K562 (cell line): ENCODE measurements around the gene PPWD1. TPM values are rescaled to one million over a fixed set of nuclear protein-coding genes. Genes with fewer than 3 reads are reported as not detected.

Experiments
- ARNT ChIP-seq, 2 experiments: fragments of 450-650 bp; IDR thresholded peaks; 2 replicates each; pipeline ENCODE4 v1.6.1; 2016; ENCODE audit warnings: mild to moderate bottlenecking in 1 of 2
- STAT5A ChIP-seq: IDR thresholded peaks from 2 replicates; pipeline ENCODE4 v1.6.1; 2012; ENCODE audit warnings: low read length, inconsistent platforms, borderline replicate concordance
- ZBTB17 ChIP-seq: fragments of 450-650 bp; formaldehyde crosslinking; IDR thresholded peaks from 2 replicates; pipeline ENCODE4 v1.4.0; 2020; ENCODE audit warnings: mild to moderate bottlenecking
- polyA plus RNA-seq, 8 experiments: library from polyadenylated mRNA; depleted of rRNA in 4 of 8; stranded (reverse) in 5 of 8; unstranded in 3 of 8; fragments of >200 nt; fragmentation: Nextera tagmentation in 2 of 8; fragmentation: Illumina TruSeq in 1 of 8; extraction: Ambion mirVana in 2 of 8; extraction: Trizol in 1 of 8; gene quantifications; 2 replicates each; pipeline versions ENCODE4 v1.2.1 to v1.2.3, GENCODE V29; 2011 to 2014; ENCODE audit warnings: inconsistent platforms in 1 of 8, missing spikeins in 1 of 8
- total RNA-seq, 7 experiments: library from RNA; depleted of rRNA in 6 of 7; stranded (reverse); fragments of >200 nt in 6 of 7; fragmentation: Illumina TruSeq in 2 of 7; extraction: Trizol in 2 of 7; gene quantifications; 2 replicates each; pipeline versions ENCODE4 v1.2.1 to v1.2.3, GENCODE V29; 2011 to 2021; ENCODE audit warnings: low replicate concordance in 1 of 7
- TF ChIP-seq, protein P1 (sequence below): sonication (generic); formaldehyde crosslinking; IDR thresholded peaks from 2 replicates; pipeline ENCODE4 v1.8.1; 2023; ENCODE audit warnings: missing genetic modification reagents, mild to moderate bottlenecking, borderline replicate concordance
- TF ChIP-seq, protein P2 (sequence below): sonication (generic); formaldehyde crosslinking; IDR thresholded peaks from 2 replicates; pipeline ENCODE4 v1.8.0; 2022; ENCODE audit warnings: missing genetic modification reagents, mild to moderate bottlenecking, moderate library complexity, borderline replicate concordance
- TF ChIP-seq, protein P3 (sequence below): fragments of 250-450 bp; sonication (Bioruptor Pico); IDR thresholded peaks from 2 replicates; pipeline ENCODE4 v1.8.0; 2021; ENCODE audit warnings: mild to moderate bottlenecking, moderate library complexity

Gene PPWD1
- total and polyA plus RNA-seq, 9 of the 15 experiments (the other 6 are each of a cell fraction or from before 2014, with no cell fraction given), result 24.1 to 89.2 (median 51.4) TPM

GRCh38 chr5:65611524-65611923 lies 48.4 kb downstream of the PPWD1 start (continued):
- TF ChIP-seq, protein P1, sequence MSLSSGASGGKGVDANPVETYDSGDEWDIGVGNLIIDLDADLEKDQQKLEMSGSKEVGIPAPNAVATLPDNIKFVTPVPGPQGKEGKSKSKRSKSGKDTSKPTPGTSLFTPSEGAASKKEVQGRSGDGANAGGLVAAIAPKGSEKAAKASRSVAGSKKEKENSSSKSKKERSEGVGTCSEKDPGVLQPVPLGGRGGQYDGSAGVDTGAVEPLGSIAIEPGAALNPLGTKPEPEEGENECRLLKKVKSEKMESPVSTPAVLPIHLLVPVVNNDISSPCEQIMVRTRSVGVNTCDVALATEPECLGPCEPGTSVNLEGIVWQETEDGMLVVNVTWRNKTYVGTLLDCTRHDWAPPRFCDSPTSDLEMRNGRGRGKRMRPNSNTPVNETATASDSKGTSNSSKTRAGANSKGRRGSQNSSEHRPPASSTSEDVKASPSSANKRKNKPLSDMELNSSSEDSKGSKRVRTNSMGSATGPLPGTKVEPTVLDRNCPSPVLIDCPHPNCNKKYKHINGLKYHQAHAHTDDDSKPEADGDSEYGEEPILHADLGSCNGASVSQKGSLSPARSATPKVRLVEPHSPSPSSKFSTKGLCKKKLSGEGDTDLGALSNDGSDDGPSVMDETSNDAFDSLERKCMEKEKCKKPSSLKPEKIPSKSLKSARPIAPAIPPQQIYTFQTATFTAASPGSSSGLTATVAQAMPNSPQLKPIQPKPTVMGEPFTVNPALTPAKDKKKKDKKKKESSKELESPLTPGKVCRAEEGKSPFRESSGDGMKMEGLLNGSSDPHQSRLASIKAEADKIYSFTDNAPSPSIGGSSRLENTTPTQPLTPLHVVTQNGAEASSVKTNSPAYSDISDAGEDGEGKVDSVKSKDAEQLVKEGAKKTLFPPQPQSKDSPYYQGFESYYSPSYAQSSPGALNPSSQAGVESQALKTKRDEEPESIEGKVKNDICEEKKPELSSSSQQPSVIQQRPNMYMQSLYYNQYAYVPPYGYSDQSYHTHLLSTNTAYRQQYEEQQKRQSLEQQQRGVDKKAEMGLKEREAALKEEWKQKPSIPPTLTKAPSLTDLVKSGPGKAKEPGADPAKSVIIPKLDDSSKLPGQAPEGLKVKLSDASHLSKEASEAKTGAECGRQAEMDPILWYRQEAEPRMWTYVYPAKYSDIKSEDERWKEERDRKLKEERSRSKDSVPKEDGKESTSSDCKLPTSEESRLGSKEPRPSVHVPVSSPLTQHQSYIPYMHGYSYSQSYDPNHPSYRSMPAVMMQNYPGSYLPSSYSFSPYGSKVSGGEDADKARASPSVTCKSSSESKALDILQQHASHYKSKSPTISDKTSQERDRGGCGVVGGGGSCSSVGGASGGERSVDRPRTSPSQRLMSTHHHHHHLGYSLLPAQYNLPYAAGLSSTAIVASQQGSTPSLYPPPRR (CRISPR knock-in tag), result no peak
- TF ChIP-seq, protein P2, sequence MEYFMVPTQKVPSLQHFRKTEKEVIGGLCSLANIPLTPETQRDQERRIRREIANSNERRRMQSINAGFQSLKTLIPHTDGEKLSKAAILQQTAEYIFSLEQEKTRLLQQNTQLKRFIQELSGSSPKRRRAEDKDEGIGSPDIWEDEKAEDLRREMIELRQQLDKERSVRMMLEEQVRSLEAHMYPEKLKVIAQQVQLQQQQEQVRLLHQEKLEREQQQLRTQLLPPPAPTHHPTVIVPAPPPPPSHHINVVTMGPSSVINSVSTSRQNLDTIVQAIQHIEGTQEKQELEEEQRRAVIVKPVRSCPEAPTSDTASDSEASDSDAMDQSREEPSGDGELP (CRISPR knock-in tag), result no peak
- TF ChIP-seq STAT5A (no peak), ARNT (IDR thresholded peaks at IDR 0.05) (no peak), ZBTB17 (CRISPR knock-in tag) (no peak)
- TF ChIP-seq, protein P3, sequence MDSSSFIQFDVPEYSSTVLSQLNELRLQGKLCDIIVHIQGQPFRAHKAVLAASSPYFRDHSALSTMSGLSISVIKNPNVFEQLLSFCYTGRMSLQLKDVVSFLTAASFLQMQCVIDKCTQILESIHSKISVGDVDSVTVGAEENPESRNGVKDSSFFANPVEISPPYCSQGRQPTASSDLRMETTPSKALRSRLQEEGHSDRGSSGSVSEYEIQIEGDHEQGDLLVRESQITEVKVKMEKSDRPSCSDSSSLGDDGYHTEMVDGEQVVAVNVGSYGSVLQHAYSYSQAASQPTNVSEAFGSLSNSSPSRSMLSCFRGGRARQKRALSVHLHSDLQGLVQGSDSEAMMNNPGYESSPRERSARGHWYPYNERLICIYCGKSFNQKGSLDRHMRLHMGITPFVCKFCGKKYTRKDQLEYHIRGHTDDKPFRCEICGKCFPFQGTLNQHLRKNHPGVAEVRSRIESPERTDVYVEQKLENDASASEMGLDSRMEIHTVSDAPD (CRISPR knock-in tag), result no peak
